Naive B cell (primary cell): ENCODE results near the gene MMP1. TPM values are rescaled to one million over a fixed set of nuclear protein-coding genes. Genes with fewer than 3 reads are reported as not detected.

Experiments used
- ATAC-seq, 2 donors: fragments of 150-1000 bp; cut with Tn5 transposase; 2 replicates each; pipeline ENCODE4 v1.10.0; 2021; ENCODE audit warnings: low read depth in 2 of 2, mild to moderate bottlenecking in 2 of 2, moderate library complexity in 2 of 2
- DNase-seq: peaks from one replicate; pipeline ENCODE4 v3.0.0; 2022
- H3K27ac Mint-ChIP-seq, 6 donors: one replicate each; pipeline ENCODE4 v1.8.0; 2020 to 2022; ENCODE audit warnings: mild to moderate bottlenecking in 6 of 6, mixed read lengths in 6 of 6, moderate library complexity in 5 of 6, inconsistent platforms in 2 of 6
- H3K27me3 Mint-ChIP-seq, 3 donors: one replicate each; pipeline ENCODE4 v1.8.0; 2021 to 2022; ENCODE audit warnings: mixed read lengths in 3 of 3, mild to moderate bottlenecking in 1 of 3
- H3K36me3 Mint-ChIP-seq, 2 donors: one replicate each; pipeline ENCODE4 v1.8.0; 2020 to 2022; ENCODE audit warnings: mixed read lengths in 2 of 2, inconsistent platforms in 1 of 2, mild to moderate bottlenecking in 1 of 2
- H3K4me1 Mint-ChIP-seq, 3 donors: one replicate each; pipeline ENCODE4 v1.8.0; 2020 to 2022; ENCODE audit warnings: mixed read lengths in 3 of 3, inconsistent platforms in 1 of 3, mild to moderate bottlenecking in 1 of 3, moderate library complexity in 1 of 3
- H3K4me3 Mint-ChIP-seq, 8 donors: one replicate each; pipeline ENCODE4 v1.8.0; 2020 to 2022; ENCODE audit warnings: mild to moderate bottlenecking in 8 of 8, mixed read lengths in 8 of 8, moderate library complexity in 8 of 8, inconsistent platforms in 2 of 8
- H3K9me3 Mint-ChIP-seq, 7 donors: one replicate each; pipeline ENCODE4 v1.8.0; 2020 to 2022; ENCODE audit warnings: mixed read lengths in 7 of 7, mild to moderate bottlenecking in 5 of 7, inconsistent platforms in 2 of 7, moderate library complexity in 1 of 7
- polyA plus RNA-seq, 6 donors: library from polyadenylated mRNA; unstranded; fragments of 300-500 nt; fragmentation: Illumina TruSeq; gene quantifications; one replicate each; pipeline ENCODE4 v1.2.3, GENCODE V29; 2021; ENCODE audit warnings: low read depth in 6 of 6

Gene MMP1
- polyA plus RNA-seq, 6 donors from 2014 or later: not detected

- no peaks in the 10 kb centered on the region for H3K36me3 Mint-ChIP-seq
- H3K4me3 Mint-ChIP-seq: no peak overlapping the region
- ATAC-seq (no peak), DNase-seq (no peak)
- H3K9me3 Mint-ChIP-seq: peaks cover 0 to 6% (median 0%) of the 10 kb centered on the region in 7 donors
- H3K4me1 Mint-ChIP-seq: peaks cover 0 to 3% (median 0%) of the 10 kb centered on the region in 3 donors
- H3K27me3 Mint-ChIP-seq: peaks cover 34 to 57% (median 39%) of the 10 kb centered on the region in 3 donors
- no peak overlapping the region for H3K27ac Mint-ChIP-seq
Observed at GRCh38 chr11:102830001-102830727, 32.2 kb upstream of the MMP1 start.

GRCh38 chr11:102829316-102830000, 31.5 kb upstream of the MMP1 start:
- H3K4me3 Mint-ChIP-seq: no peak overlapping the region
- peaks cover 0 to 3% (median 0%) of the 10 kb centered on the region in 3 donors for H3K4me1 Mint-ChIP-seq
- peaks cover 29 to 52% (median 39%) of the 10 kb centered on the region in 3 donors for H3K27me3 Mint-ChIP-seq
- no peak overlapping the region for H3K27ac Mint-ChIP-seq
- peaks cover 0 to 6% (median 0%) of the 10 kb centered on the region in 7 donors for H3K9me3 Mint-ChIP-seq
- no peak for DNase-seq
- no peak for ATAC-seq
- no peaks in the 10 kb centered on the region for H3K36me3 Mint-ChIP-seq

- ATAC-seq: no peak
- H3K27me3 Mint-ChIP-seq: peaks cover 11 to 22% (median 13%) of the 10 kb centered on the region in 3 donors
- H3K27ac Mint-ChIP-seq: no peak overlapping the region
- no peaks in the 10 kb centered on the region for H3K36me3 Mint-ChIP-seq
- peaks cover 0 to 6% (median 0%) of the 10 kb centered on the region in 7 donors for H3K9me3 Mint-ChIP-seq
- DNase-seq: no peak
- no peaks in the 10 kb centered on the region for H3K4me1 Mint-ChIP-seq
- no peak overlapping the region for H3K4me3 Mint-ChIP-seq
Observed at GRCh38 chr11:102824556-102824955, 26.6 kb upstream of the MMP1 start.

GRCh38 chr11:102819491-102819890, 21.5 kb upstream of the MMP1 start:
- no peak for ATAC-seq
- H3K9me3 Mint-ChIP-seq: peaks cover 4 to 36% (median 18%) of the 10 kb centered on the region in 7 donors
- H3K4me3 Mint-ChIP-seq: no peak overlapping the region

GRCh38 chr11:102813484-102813883, 15.5 kb upstream of the MMP1 start:
- DNase-seq (no peak), ATAC-seq (no peak)
- H3K9me3 Mint-ChIP-seq: peaks cover 7 to 35% (median 21%) of the 10 kb centered on the region in 7 donors
- H3K36me3 Mint-ChIP-seq: no peaks in the 10 kb centered on the region
- H3K27ac Mint-ChIP-seq: no peak overlapping the region
- H3K4me3 Mint-ChIP-seq: no peak overlapping the region
- no peaks in the 10 kb centered on the region for H3K4me1 Mint-ChIP-seq
- H3K27me3 Mint-ChIP-seq: peaks cover 0 to 16% (median 6%) of the 10 kb centered on the region in 3 donors

More at GRCh38 chr11:102819491-102819890, 21.5 kb upstream of the MMP1 start:
- Mint-ChIP-seq H3K27me3 (no peaks in the 10 kb centered on the region), H3K27ac (no peak overlapping the region), H3K36me3 (no peaks in the 10 kb centered on the region), H3K4me1 (no peaks in the 10 kb centered on the region)
- DNase-seq: no peak

- Mint-ChIP-seq H3K36me3 (no peaks in the 10 kb centered on the region), H3K27ac (no peak overlapping the region), H3K4me1 (no peaks in the 10 kb centered on the region), H3K4me3 (no peak overlapping the region), H3K9me3 (peaks cover 7 to 25% (median 14%) of the 10 kb centered on the region in 7 donors), H3K27me3 (peaks cover 5 to 29% (median 6%) of the 10 kb centered on the region in 3 donors)
- DNase-seq (no peak), ATAC-seq (no peak)
Observed at GRCh38 chr11:102812188-102812587, 14.2 kb upstream of the MMP1 start.

GRCh38 chr11:102810950-102811660, 13.1 kb upstream of the MMP1 start:
- no peak for ATAC-seq
- no peak overlapping the region for H3K27ac Mint-ChIP-seq
- peaks cover 6 to 35% (median 10%) of the 10 kb centered on the region in 3 donors for H3K27me3 Mint-ChIP-seq
- H3K4me1 Mint-ChIP-seq: no peaks in the 10 kb centered on the region
- H3K36me3 Mint-ChIP-seq: no peaks in the 10 kb centered on the region
- no peak overlapping the region for H3K4me3 Mint-ChIP-seq
- H3K9me3 Mint-ChIP-seq: peaks cover 1 to 16% (median 10%) of the 10 kb centered on the region in 7 donors
- DNase-seq: no peak

GRCh38 chr11:102809971-102810370, 12.0 kb upstream of the MMP1 start:
- DNase-seq (no peak), ATAC-seq (no peak)
- no peak overlapping the region for H3K27ac Mint-ChIP-seq
- H3K4me1 Mint-ChIP-seq: no peaks in the 10 kb centered on the region
- peaks cover 6 to 40% (median 10%) of the 10 kb centered on the region in 3 donors for H3K27me3 Mint-ChIP-seq
- no peaks in the 10 kb centered on the region for H3K36me3 Mint-ChIP-seq
- H3K9me3 Mint-ChIP-seq: peaks cover 1 to 8% (median 4%) of the 10 kb centered on the region in 7 donors
- no peak overlapping the region for H3K4me3 Mint-ChIP-seq

GRCh38 chr11:102807921-102808320, 10.0 kb upstream of the MMP1 start:
- H3K27ac Mint-ChIP-seq: no peak overlapping the region
- H3K36me3 Mint-ChIP-seq: no peaks in the 10 kb centered on the region
- H3K9me3 Mint-ChIP-seq: peaks cover 0 to 4% (median 0%) of the 10 kb centered on the region in 7 donors
- no peaks in the 10 kb centered on the region for H3K4me1 Mint-ChIP-seq
- peaks cover 18 to 50% (median 23%) of the 10 kb centered on the region in 3 donors for H3K27me3 Mint-ChIP-seq
- ATAC-seq (no peak), DNase-seq (no peak)
- no peak overlapping the region for H3K4me3 Mint-ChIP-seq

- DNase-seq (no peak), ATAC-seq (no peak)
- Mint-ChIP-seq H3K9me3 (peaks cover 0 to 4% (median 0%) of the 10 kb centered on the region in 7 donors), H3K4me3 (no peak overlapping the region), H3K36me3 (no peaks in the 10 kb centered on the region), H3K27me3 (peaks cover 18 to 50% (median 23%) of the 10 kb centered on the region in 3 donors), H3K27ac (no peak overlapping the region), H3K4me1 (no peaks in the 10 kb centered on the region)
Observed at GRCh38 chr11:102806296-102806695, 8.3 kb upstream of the MMP1 start.

GRCh38 chr11:102802341-102802740, 4.4 kb upstream of the MMP1 start:
- DNase-seq (no peak), ATAC-seq (no peak)
- Mint-ChIP-seq H3K27ac (no peak overlapping the region), H3K4me1 (no peaks in the 10 kb centered on the region), H3K4me3 (no peak overlapping the region), H3K9me3 (peaks cover 0 to 2% (median 0%) of the 10 kb centered on the region in 7 donors), H3K36me3 (no peaks in the 10 kb centered on the region), H3K27me3 (peaks cover 13 to 34% (median 29%) of the 10 kb centered on the region in 3 donors)

GRCh38 chr11:102800767-102801166, 2.8 kb upstream of the MMP1 start:
- Mint-ChIP-seq H3K36me3 (no peaks in the 10 kb centered on the region), H3K27me3 (peaks cover 13 to 24% (median 23%) of the 10 kb centered on the region in 3 donors), H3K4me3 (no peak overlapping the region), H3K27ac (no peak overlapping the region), H3K9me3 (peaks cover 0 to 2% (median 0%) of the 10 kb centered on the region in 7 donors), H3K4me1 (no peaks in the 10 kb centered on the region)
- DNase-seq: no peak
- no peak for ATAC-seq

- Mint-ChIP-seq H3K4me3 (no peak overlapping the region), H3K9me3 (peaks cover 0 to 2% (median 0%) of the 10 kb centered on the region in 7 donors), H3K36me3 (no peaks in the 10 kb centered on the region), H3K27me3 (peaks cover 13 to 23% (median 20%) of the 10 kb centered on the region in 3 donors), H3K27ac (peak overlapping the region in 1 of 6 donors; percentile 21), H3K4me1 (no peaks in the 10 kb centered on the region)
- no peak for ATAC-seq
- no peak for DNase-seq
Observed at GRCh38 chr11:102799681-102800340, 1.9 kb upstream of the MMP1 start.
